NCI-H1930 (cell line): ENCODE data around the gene LAPTM4A.
"Not testable (repeated sequence)": the region's sequence is repeated elsewhere in the genome, so short reads cannot be mapped to it uniquely, and the experiment has no call there.

Source experiments
- DNase-seq, 2 experiments: peaks; one replicate each; lab custom pipeline; 2025; lab: John Stamatoyannopoulos, UW

Gene LAPTM4A

GRCh38 chr2:20051532-20052228 lies at the start of gene LAPTM4A:
Gene LAPTM4A (minus strand): TSS chr2:20051628. CDS start chr2:20051520, 108 bp downstream.
- DNase-seq: peak; percentile 98

GRCh38 chr2:20100711-20101110 lies 49.3 kb upstream of the LAPTM4A start:
- no peak for DNase-seq

GRCh38 chr2:20099780-20100179 lies 48.4 kb upstream of the LAPTM4A start:
- DNase-seq: no peak

- DNase-seq: peak; percentile 65 to 68
These were observed 46.7 kb upstream of the LAPTM4A start for GRCh38 chr2:20097889-20098714.

- no peak for DNase-seq
These were observed 44.0 kb upstream of the LAPTM4A start for GRCh38 chr2:20095469-20095868.

- no peak for DNase-seq
These were observed 43.5 kb upstream of the LAPTM4A start for GRCh38 chr2:20094955-20095354.

- DNase-seq: no peak
These were observed 42.8 kb upstream of the LAPTM4A start for GRCh38 chr2:20094142-20094755.

GRCh38 chr2:20093263-20094141 lies 42.1 kb upstream of the LAPTM4A start:
- DNase-seq: peak in 1 of 2 experiments; percentile 6

- no peak for DNase-seq
These were observed 41.4 kb upstream of the LAPTM4A start for GRCh38 chr2:20092901-20093235.

GRCh38 chr2:20092226-20092900 lies 40.9 kb upstream of the LAPTM4A start:
- DNase-seq: no peak

GRCh38 chr2:20091305-20091991 lies 40.0 kb upstream of the LAPTM4A start:
- no peak for DNase-seq

GRCh38 chr2:20089715-20090464 lies 38.5 kb upstream of the LAPTM4A start:
- no peak for DNase-seq

GRCh38 chr2:20085909-20086308 lies 34.5 kb upstream of the LAPTM4A start:
- DNase-seq: not testable (repeated sequence)

GRCh38 chr2:20082812-20083211 lies 31.4 kb upstream of the LAPTM4A start:
- not testable (repeated sequence) for DNase-seq

GRCh38 chr2:20081841-20082240 lies 30.4 kb upstream of the LAPTM4A start:
- no peak for DNase-seq

- DNase-seq: no peak
These were observed 29.5 kb upstream of the LAPTM4A start for GRCh38 chr2:20080839-20081415.

GRCh38 chr2:20080428-20080827 lies 29.0 kb upstream of the LAPTM4A start:
- no peak for DNase-seq

GRCh38 chr2:20079546-20080115 lies 28.2 kb upstream of the LAPTM4A start:
- DNase-seq: no peak

GRCh38 chr2:20077411-20077940 lies 26.0 kb upstream of the LAPTM4A start:
- DNase-seq: no peak
